HepG2 (cell line): ENCODE results near the gene USP12.

ENCODE experiments used
- EP300 ChIP-seq, 3 experiments: sonication (generic) in 1 of 3; formaldehyde crosslinking in 1 of 3; IDR thresholded peaks; 2 replicates each; pipeline versions ENCODE4 v1.5.1 to v1.6.1; 2011 to 2020; ENCODE audit warnings: low read depth in 2 of 3, low read length in 2 of 3, borderline replicate concordance in 1 of 3, improper control_type of control experiment in 1 of 3, mild to moderate bottlenecking in 1 of 3, missing genetic modification reagents in 1 of 3, moderate library complexity in 1 of 3
- FOXP1 ChIP-seq, 2 experiments: fragments of 450-650 bp in 1 of 2; IDR thresholded peaks; 2 replicates each; pipeline ENCODE4 v1.6.1; 2017 to 2018; ENCODE audit warnings: antibody characterized with exemption in 1 of 2
- JUNB ChIP-seq: sonication (generic); formaldehyde crosslinking; IDR thresholded peaks from 2 replicates; pipeline ENCODE4 v1.8.0; 2022; ENCODE audit warnings: missing genetic modification reagents, mild to moderate bottlenecking, borderline replicate concordance
- POLR2AphosphoS2 ChIP-seq: IDR thresholded peaks from 2 replicates; pipeline ENCODE4 v1.6.1; 2011; ENCODE audit warnings: low read depth, low read length, improper control_type of control experiment
- REPIN1 ChIP-seq: sonication (generic); formaldehyde crosslinking; IDR thresholded peaks from 2 replicates; pipeline ENCODE4 v1.8.0; 2022; ENCODE audit warnings: missing genetic modification reagents, low read depth, mild to moderate bottlenecking, borderline replicate concordance
- ZKSCAN5 ChIP-seq: sonication (generic); formaldehyde crosslinking; IDR thresholded peaks from 2 replicates; pipeline ENCODE4 v1.5.1; 2020; ENCODE audit warnings: mild to moderate bottlenecking, missing genetic modification reagents
- TF ChIP-seq, protein P1 (sequence below): sonication (generic); formaldehyde crosslinking; IDR thresholded peaks from 2 replicates; pipeline ENCODE4 v1.5.0; 2020; ENCODE audit warnings: mild to moderate bottlenecking, missing genetic modification reagents, moderate library complexity

DNA sequence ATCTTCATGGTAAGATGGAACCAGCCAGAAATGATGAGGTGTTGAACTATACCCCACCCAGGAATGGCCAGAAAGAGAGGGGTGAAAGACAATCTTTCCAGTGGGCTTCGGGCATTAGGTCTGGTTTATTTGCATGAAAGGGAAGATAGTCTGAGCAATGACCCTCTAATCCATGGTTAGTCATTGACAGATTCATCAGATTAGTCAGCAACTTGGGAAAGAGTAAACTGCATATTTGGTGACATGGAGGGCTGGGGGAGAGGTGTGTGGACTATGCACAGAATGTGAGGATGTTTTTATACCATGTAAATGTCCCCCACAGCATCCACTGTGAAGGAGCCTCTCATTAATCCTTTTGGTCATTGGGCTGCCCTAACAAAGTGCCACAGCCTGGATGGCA is 30.1 kb upstream of the USP12 start:
- no peak for TF ChIP-seq REPIN1
- no peak for TF ChIP-seq JUNB (CRISPR knock-in tag)
- no peak for TF ChIP-seq POLR2AphosphoS2
- no peak for TF ChIP-seq ZKSCAN5 (CRISPR knock-in tag)
- TF ChIP-seq EP300 (IDR thresholded peaks at IDR 0.05; ENCODE audit: low read depth in 2 of 2, low read length in 2 of 2), result no peak
- no peak for TF ChIP-seq EP300 (CRISPR knock-in tag; IDR thresholded peaks at IDR 0.05; ENCODE audit: borderline replicate concordance)
- TF ChIP-seq, protein P1, sequence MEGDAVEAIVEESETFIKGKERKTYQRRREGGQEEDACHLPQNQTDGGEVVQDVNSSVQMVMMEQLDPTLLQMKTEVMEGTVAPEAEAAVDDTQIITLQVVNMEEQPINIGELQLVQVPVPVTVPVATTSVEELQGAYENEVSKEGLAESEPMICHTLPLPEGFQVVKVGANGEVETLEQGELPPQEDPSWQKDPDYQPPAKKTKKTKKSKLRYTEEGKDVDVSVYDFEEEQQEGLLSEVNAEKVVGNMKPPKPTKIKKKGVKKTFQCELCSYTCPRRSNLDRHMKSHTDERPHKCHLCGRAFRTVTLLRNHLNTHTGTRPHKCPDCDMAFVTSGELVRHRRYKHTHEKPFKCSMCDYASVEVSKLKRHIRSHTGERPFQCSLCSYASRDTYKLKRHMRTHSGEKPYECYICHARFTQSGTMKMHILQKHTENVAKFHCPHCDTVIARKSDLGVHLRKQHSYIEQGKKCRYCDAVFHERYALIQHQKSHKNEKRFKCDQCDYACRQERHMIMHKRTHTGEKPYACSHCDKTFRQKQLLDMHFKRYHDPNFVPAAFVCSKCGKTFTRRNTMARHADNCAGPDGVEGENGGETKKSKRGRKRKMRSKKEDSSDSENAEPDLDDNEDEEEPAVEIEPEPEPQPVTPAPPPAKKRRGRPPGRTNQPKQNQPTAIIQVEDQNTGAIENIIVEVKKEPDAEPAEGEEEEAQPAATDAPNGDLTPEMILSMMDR (CRISPR knock-in tag), result no peak
- no peak for TF ChIP-seq FOXP1 (IDR thresholded peaks at IDR 0.05)
- no peak for TF ChIP-seq FOXP1 (CRISPR knock-in tag; IDR thresholded peaks at IDR 0.05)
